ENCODE results near the gene UBIAD1.

Gene UBIAD1

GRCh38 chr1:11291049-11291448 lies 18.1 kb downstream of the UBIAD1 start:
- H3K36me3 ChIP-seq (replicated peaks in 1 of 2; ENCODE audit: control insufficient read depth in 2 of 2, insufficient read depth in 2 of 2, low read length in 2 of 2), result peaks cover 8 to 53% of the 10 kb centered on the region in 2 donors
- H3K4me3 ChIP-seq (ENCODE audit: low read length in 2 of 2), result no peak overlapping the region
- no peak overlapping the region for H2BK120ac ChIP-seq (ENCODE audit: low read depth, low read length)
- no peaks in the 10 kb centered on the region for H3K9me3 ChIP-seq (replicated peaks in 1 of 2; ENCODE audit: control insufficient read depth in 2 of 2, insufficient read depth in 1 of 2, low read depth in 1 of 2, low read length in 2 of 2)
- H2AK5ac ChIP-seq (ENCODE audit: low read depth, low read length), result no peak overlapping the region
- no peak for DNase-seq (ENCODE audit: low spot score)
- H3K4me2 ChIP-seq (ENCODE audit: insufficient read depth, low read length, poor library complexity, severe bottlenecking), result no peak overlapping the region
- H3K18ac ChIP-seq (ENCODE audit: low read length), result no peak overlapping the region
- H3K27me3 ChIP-seq (ENCODE audit: control insufficient read depth in 3 of 3, insufficient read depth in 3 of 3, low read depth in 1 of 3, low read length in 3 of 3), result no peaks in the 10 kb centered on the region
- WGBS, 2 donors (ENCODE audit: extremely low coverage in 2 of 2, insufficient read length in 2 of 2, insufficient replicate concordance in 1 of 2), result no CpG with 5 or more reads among the region's 2 CpGs
- no peak overlapping the region for H3K27ac ChIP-seq (replicated peaks; ENCODE audit: low read length)
- H2BK15ac ChIP-seq (ENCODE audit: low read length), result no peak overlapping the region
- no peak overlapping the region for H3K4ac ChIP-seq (ENCODE audit: low read length)
- no peak overlapping the region for H3K14ac ChIP-seq (ENCODE audit: low read length)
- H2BK5ac ChIP-seq (ENCODE audit: low read length), result no peak overlapping the region
- H2BK12ac ChIP-seq (ENCODE audit: low read length), result no peak overlapping the region
- H2AFZ ChIP-seq (ENCODE audit: low read length), result no peak overlapping the region
- H4K91ac ChIP-seq (ENCODE audit: low read depth, low read length, poor library complexity), result no peak overlapping the region
- no peak overlapping the region for H3K9ac ChIP-seq (ENCODE audit: low read depth, low read length, poor library complexity)
- peaks cover 12 to 15% of the 10 kb centered on the region in 2 donors for H3K4me1 ChIP-seq (ENCODE audit: control insufficient read depth in 2 of 2, insufficient read depth in 1 of 2, low read depth in 1 of 2, low read length in 2 of 2)
- no peak overlapping the region for H4K8ac ChIP-seq (ENCODE audit: low read depth, low read length)
- no peak overlapping the region for H3K23ac ChIP-seq (ENCODE audit: low read depth, low read length, poor library complexity)
- no peaks in the 10 kb centered on the region for H3K79me1 ChIP-seq (ENCODE audit: low read depth, low read length)

- H3K9ac ChIP-seq (ENCODE audit: low read depth, low read length, poor library complexity), result no peak overlapping the region
- no peak overlapping the region for H3K4ac ChIP-seq (ENCODE audit: low read length)
- no peak overlapping the region for H3K4me3 ChIP-seq (ENCODE audit: low read length in 2 of 2)
- H3K23ac ChIP-seq (ENCODE audit: low read depth, low read length, poor library complexity), result no peak overlapping the region
- no peak overlapping the region for H3K27ac ChIP-seq (replicated peaks; ENCODE audit: low read length)
- H4K91ac ChIP-seq (ENCODE audit: low read depth, low read length, poor library complexity), result no peak overlapping the region
- H3K79me1 ChIP-seq (ENCODE audit: low read depth, low read length), result no peaks in the 10 kb centered on the region
- peaks cover 10 to 41% of the 10 kb centered on the region in 2 donors for H3K36me3 ChIP-seq (replicated peaks in 1 of 2; ENCODE audit: control insufficient read depth in 2 of 2, insufficient read depth in 2 of 2, low read length in 2 of 2)
- H3K14ac ChIP-seq (ENCODE audit: low read length), result no peak overlapping the region
- H3K4me2 ChIP-seq (ENCODE audit: insufficient read depth, low read length, poor library complexity, severe bottlenecking), result no peak overlapping the region
- no peaks in the 10 kb centered on the region for H3K27me3 ChIP-seq (ENCODE audit: control insufficient read depth in 3 of 3, insufficient read depth in 3 of 3, low read depth in 1 of 3, low read length in 3 of 3)
- no peak overlapping the region for H4K8ac ChIP-seq (ENCODE audit: low read depth, low read length)
- H2AFZ ChIP-seq (ENCODE audit: low read length), result no peak overlapping the region
- H3K18ac ChIP-seq (ENCODE audit: low read length), result no peak overlapping the region
- H2BK120ac ChIP-seq (ENCODE audit: low read depth, low read length), result no peak overlapping the region
- H2AK5ac ChIP-seq (ENCODE audit: low read depth, low read length), result no peak overlapping the region
- H2BK12ac ChIP-seq (ENCODE audit: low read length), result no peak overlapping the region
- no peak overlapping the region for H2BK5ac ChIP-seq (ENCODE audit: low read length)
- H2BK15ac ChIP-seq (ENCODE audit: low read length), result no peak overlapping the region
- peaks cover 0 to 3% of the 10 kb centered on the region in 2 donors for H3K4me1 ChIP-seq (ENCODE audit: control insufficient read depth in 2 of 2, insufficient read depth in 1 of 2, low read depth in 1 of 2, low read length in 2 of 2)
- H3K9me3 ChIP-seq (replicated peaks in 1 of 2; ENCODE audit: control insufficient read depth in 2 of 2, insufficient read depth in 1 of 2, low read depth in 1 of 2, low read length in 2 of 2), result no peaks in the 10 kb centered on the region
- no peak for DNase-seq (ENCODE audit: low spot score)
- no CpG with 5 or more reads among the region's 6 CpGs for WGBS, 2 donors (ENCODE audit: extremely low coverage in 2 of 2, insufficient read length in 2 of 2, insufficient replicate concordance in 1 of 2)
Measured at GRCh38 chr1:11293856-11294255, 20.9 kb downstream of the UBIAD1 start.

- Histone ChIP-seq H4K91ac (ENCODE audit: low read depth, low read length, poor library complexity) (no peak overlapping the region), H2BK12ac (ENCODE audit: low read length) (no peak overlapping the region), H3K14ac (ENCODE audit: low read length) (no peak overlapping the region), H3K27me3 (ENCODE audit: control insufficient read depth in 3 of 3, insufficient read depth in 3 of 3, low read depth in 1 of 3, low read length in 3 of 3) (no peaks in the 10 kb centered on the region), H2BK15ac (ENCODE audit: low read length) (no peak overlapping the region), H3K4me2 (ENCODE audit: insufficient read depth, low read length, poor library complexity, severe bottlenecking) (no peak overlapping the region), H3K4ac (ENCODE audit: low read length) (no peak overlapping the region), H3K18ac (ENCODE audit: low read length) (no peak overlapping the region), H2BK120ac (ENCODE audit: low read depth, low read length) (no peak overlapping the region), H4K8ac (ENCODE audit: low read depth, low read length) (no peak overlapping the region), H2BK5ac (ENCODE audit: low read length) (no peak overlapping the region), H3K4me3 (ENCODE audit: low read length in 2 of 2) (no peak overlapping the region), H2AFZ (ENCODE audit: low read length) (no peak overlapping the region), H3K9ac (ENCODE audit: low read depth, low read length, poor library complexity) (no peak overlapping the region), H3K4me1 (ENCODE audit: control insufficient read depth in 2 of 2, insufficient read depth in 1 of 2, low read depth in 1 of 2, low read length in 2 of 2) (no peaks in the 10 kb centered on the region), H3K79me1 (ENCODE audit: low read depth, low read length) (no peaks in the 10 kb centered on the region), H3K9me3 (replicated peaks in 1 of 2; ENCODE audit: control insufficient read depth in 2 of 2, insufficient read depth in 1 of 2, low read depth in 1 of 2, low read length in 2 of 2) (no peaks in the 10 kb centered on the region), H3K23ac (ENCODE audit: low read depth, low read length, poor library complexity) (no peak overlapping the region), H2AK5ac (ENCODE audit: low read depth, low read length) (no peak overlapping the region), H3K36me3 (replicated peaks in 1 of 2; ENCODE audit: control insufficient read depth in 2 of 2, insufficient read depth in 2 of 2, low read length in 2 of 2) (peaks cover 10 to 33% of the 10 kb centered on the region in 2 donors), H3K27ac (replicated peaks; ENCODE audit: low read length) (no peak overlapping the region)
- no CpG with 5 or more reads among the region's 8 CpGs for WGBS, 2 donors (ENCODE audit: extremely low coverage in 2 of 2, insufficient read length in 2 of 2, insufficient replicate concordance in 1 of 2)
- DNase-seq (ENCODE audit: low spot score), result no peak
Measured at GRCh38 chr1:11294951-11295350, 22.0 kb downstream of the UBIAD1 start.

GRCh38 chr1:11295905-11296304 lies 22.9 kb downstream of the UBIAD1 start:
- no peak overlapping the region for H2AK5ac ChIP-seq (ENCODE audit: low read depth, low read length)
- no peak overlapping the region for H3K4me2 ChIP-seq (ENCODE audit: insufficient read depth, low read length, poor library complexity, severe bottlenecking)
- no peaks in the 10 kb centered on the region for H3K79me1 ChIP-seq (ENCODE audit: low read depth, low read length)
- no peak overlapping the region for H4K91ac ChIP-seq (ENCODE audit: low read depth, low read length, poor library complexity)
- H3K4ac ChIP-seq (ENCODE audit: low read length), result no peak overlapping the region
- H3K4me1 ChIP-seq (ENCODE audit: control insufficient read depth in 2 of 2, insufficient read depth in 1 of 2, low read depth in 1 of 2, low read length in 2 of 2), result no peaks in the 10 kb centered on the region
- H3K4me3 ChIP-seq (ENCODE audit: low read length in 2 of 2), result no peak overlapping the region
- no peak overlapping the region for H3K9ac ChIP-seq (ENCODE audit: low read depth, low read length, poor library complexity)
- no CpG with 5 or more reads among the region's 2 CpGs for WGBS, 2 donors (ENCODE audit: extremely low coverage in 2 of 2, insufficient read length in 2 of 2, insufficient replicate concordance in 1 of 2)
- H4K8ac ChIP-seq (ENCODE audit: low read depth, low read length), result no peak overlapping the region
- no peak for DNase-seq (ENCODE audit: low spot score)
- no peak overlapping the region for H2BK15ac ChIP-seq (ENCODE audit: low read length)
- no peak overlapping the region for H2BK12ac ChIP-seq (ENCODE audit: low read length)
- H3K14ac ChIP-seq (ENCODE audit: low read length), result no peak overlapping the region
- no peak overlapping the region for H2BK5ac ChIP-seq (ENCODE audit: low read length)
- H2AFZ ChIP-seq (ENCODE audit: low read length), result no peak overlapping the region
- H3K27me3 ChIP-seq (ENCODE audit: control insufficient read depth in 3 of 3, insufficient read depth in 3 of 3, low read depth in 1 of 3, low read length in 3 of 3), result no peaks in the 10 kb centered on the region
- no peak overlapping the region for H3K18ac ChIP-seq (ENCODE audit: low read length)
- no peak overlapping the region for H3K27ac ChIP-seq (replicated peaks; ENCODE audit: low read length)
- H2BK120ac ChIP-seq (ENCODE audit: low read depth, low read length), result no peak overlapping the region
- no peak overlapping the region for H3K23ac ChIP-seq (ENCODE audit: low read depth, low read length, poor library complexity)
- H3K36me3 ChIP-seq (replicated peaks in 1 of 2; ENCODE audit: control insufficient read depth in 2 of 2, insufficient read depth in 2 of 2, low read length in 2 of 2), result peaks cover 10 to 24% of the 10 kb centered on the region in 2 donors
- no peaks in the 10 kb centered on the region for H3K9me3 ChIP-seq (replicated peaks in 1 of 2; ENCODE audit: control insufficient read depth in 2 of 2, insufficient read depth in 1 of 2, low read depth in 1 of 2, low read length in 2 of 2)
